GM21786 (cell line): ENCODE data around the gene SPAG6.

ENCODE experiments used
- ATAC-seq: cut with Tn5 transposase; IDR thresholded peaks from one replicate; pipeline ENCODE4 v1.9.1; 2021; ENCODE audit not compliant: unreplicated experiment

SPAG6 gene

GRCh38 chr10:22321924-22322640, 23.2 kb upstream of the SPAG6 start:
- no peak for ATAC-seq

DNA sequence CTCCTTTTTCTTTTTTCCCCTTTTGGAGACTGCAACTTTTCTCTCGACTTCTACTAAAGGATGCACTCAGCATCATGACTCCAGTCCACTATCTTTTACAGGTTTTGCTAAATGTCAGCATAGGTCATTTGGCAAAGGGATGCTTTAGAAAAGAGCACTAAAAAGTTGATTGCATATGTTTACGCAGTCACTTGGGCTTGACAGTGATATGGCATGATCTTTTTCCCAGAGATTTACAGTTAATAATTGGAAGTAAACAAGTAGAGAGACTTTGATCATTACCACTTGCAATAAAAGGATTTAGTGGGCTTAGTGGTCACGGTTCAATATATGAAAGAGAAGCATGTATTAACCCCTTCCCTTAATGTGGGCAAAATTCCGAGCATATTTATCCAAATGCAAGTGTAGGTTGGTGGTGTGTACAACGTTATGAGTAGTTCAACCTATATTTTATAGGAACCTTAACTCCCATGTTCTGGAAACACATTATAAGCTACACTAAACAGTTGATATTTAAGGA, 22.6 kb upstream of the SPAG6 start:
- ATAC-seq, result no peak

- ATAC-seq, result no peak
Observed at GRCh38 chr10:22323538-22324305, 21.6 kb upstream of the SPAG6 start.

DNA sequence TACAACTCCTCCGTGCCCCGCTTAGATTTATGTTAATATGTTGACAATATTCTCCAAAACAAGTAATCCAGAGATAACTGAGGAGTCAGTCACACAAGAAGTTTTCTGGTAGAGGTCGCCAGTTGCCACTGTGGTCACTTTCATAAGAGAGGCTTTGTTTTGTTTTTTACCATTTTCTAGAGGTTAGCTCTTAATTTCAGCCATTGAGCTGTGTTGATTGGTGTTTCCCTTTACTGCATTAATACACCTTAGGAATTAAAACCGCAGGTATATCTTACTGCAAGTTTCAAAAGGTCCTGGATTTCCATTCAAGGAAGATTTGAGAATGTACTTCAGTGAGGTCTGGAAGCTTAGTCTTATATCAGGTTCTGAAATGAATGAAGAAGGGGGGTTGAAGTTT, 20.9 kb upstream of the SPAG6 start:
- ATAC-seq, result no peak

DNA sequence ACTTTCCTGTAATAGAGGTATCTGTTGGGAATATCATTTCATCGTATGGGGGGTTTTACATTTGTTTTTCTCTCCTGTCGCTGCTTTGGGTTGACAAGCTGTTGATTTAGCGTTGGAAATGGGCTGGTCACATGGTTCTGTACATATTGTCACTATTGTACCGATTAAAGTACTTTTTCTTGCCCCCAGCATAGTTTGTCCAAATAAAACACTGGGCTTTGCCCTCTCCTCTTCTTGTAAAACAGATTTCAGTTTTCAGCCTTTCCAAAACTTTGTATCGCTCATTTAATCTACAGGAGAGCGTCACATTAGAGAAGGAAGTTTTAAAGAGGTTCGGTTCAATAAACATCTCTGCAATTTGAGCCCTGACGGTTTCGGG, 20.4 kb upstream of the SPAG6 start:
- ATAC-seq, result no peak

DNA sequence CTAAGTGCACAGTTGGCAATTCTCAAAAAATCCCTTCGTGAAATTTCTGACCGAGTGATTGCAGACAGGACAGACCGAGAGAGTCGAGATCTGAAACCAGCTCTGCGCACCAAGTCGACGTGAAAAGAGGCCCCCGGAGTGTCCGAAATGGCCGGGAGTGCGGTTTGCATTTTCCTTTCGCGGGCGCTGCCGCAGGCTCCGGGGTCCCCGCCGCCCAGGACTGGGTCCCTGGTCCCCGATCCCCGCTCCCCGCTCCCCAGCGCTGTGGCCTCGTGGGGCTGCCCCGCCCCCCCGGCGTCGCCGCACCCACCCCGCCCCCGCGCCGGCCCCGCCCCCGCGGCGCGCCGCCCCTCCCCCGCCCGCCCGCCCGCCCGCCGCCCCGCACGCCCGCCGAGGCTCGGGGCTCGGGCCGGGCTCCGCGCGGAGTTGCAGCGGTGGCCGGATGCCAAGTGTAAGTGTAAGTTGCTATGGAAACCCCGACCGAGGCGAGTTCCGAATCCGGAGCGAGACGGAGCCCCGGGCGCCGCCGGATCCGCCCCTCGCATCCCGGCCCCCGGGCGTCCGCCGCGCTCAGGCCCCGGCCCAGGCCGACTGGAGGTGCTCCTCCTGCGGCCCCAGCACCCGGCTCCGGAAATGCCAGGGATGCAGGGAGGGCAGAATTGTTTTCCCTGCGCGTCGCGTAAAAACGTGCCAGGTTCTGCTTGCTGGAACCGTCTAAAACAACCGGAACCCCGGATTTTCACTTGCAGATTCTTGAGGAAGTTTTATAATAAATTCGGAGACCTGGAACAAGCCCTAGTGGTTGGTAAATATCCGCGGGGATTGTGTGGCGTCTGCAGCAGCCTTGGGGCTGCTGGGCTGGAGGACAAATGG, 19.8 kb upstream of the SPAG6 start:
- ATAC-seq, result peak; percentile 49

DNA sequence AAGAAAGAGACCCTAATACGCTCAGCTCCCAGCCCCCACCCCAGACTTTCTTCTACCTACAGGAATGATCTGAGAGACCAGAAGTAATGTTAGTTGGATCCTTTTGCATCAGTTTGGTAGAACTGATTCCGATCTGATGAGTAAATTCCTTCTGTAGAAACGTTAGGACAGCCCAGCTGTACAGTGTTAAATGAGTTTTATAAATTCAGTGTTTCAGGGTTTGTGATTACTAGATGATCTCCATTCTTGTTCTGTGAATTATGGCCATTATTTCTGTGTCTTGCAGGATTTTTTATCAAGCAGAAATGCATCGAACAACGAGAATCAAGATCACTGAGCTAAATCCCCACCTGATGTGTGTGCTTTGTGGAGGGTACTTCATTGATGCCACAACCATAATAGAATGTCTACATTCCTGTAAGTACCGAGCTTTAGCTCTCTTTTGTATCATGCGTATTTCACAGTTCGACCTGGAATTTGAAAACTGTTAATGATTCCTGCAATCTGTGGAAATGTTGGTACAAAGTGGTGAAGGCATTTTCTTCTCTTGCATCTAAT, 19.1 kb upstream of the SPAG6 start:
- ATAC-seq, result no peak

DNA sequence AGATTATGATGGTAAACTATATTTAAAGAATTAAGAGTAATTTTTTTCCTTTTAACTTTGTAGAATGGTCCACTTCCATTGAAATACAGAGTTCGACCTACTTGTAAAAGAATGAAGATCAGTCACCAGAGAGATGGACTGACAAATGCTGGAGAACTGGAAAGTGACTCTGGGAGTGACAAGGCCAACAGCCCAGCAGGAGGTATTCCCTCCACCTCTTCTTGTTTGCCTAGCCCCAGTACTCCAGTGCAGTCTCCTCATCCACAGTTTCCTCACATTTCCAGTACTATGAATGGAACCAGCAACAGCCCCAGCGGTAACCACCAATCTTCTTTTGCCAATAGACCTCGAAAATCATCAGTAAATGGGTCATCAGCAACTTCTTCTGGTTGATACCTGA, 16.1 kb upstream of the SPAG6 start:
- no peak for ATAC-seq

- ATAC-seq, result no peak
Observed at GRCh38 chr10:22332116-22332692, 13.1 kb upstream of the SPAG6 start.

- no peak for ATAC-seq
Observed at GRCh38 chr10:22333167-22333974, 11.9 kb upstream of the SPAG6 start.

GRCh38 chr10:22333975-22334282, 11.4 kb upstream of the SPAG6 start:
- no peak for ATAC-seq

GRCh38 chr10:22334414-22335172, 10.7 kb upstream of the SPAG6 start:
- no peak for ATAC-seq

GRCh38 chr10:22335173-22335933, 9.9 kb upstream of the SPAG6 start:
- no peak for ATAC-seq

DNA sequence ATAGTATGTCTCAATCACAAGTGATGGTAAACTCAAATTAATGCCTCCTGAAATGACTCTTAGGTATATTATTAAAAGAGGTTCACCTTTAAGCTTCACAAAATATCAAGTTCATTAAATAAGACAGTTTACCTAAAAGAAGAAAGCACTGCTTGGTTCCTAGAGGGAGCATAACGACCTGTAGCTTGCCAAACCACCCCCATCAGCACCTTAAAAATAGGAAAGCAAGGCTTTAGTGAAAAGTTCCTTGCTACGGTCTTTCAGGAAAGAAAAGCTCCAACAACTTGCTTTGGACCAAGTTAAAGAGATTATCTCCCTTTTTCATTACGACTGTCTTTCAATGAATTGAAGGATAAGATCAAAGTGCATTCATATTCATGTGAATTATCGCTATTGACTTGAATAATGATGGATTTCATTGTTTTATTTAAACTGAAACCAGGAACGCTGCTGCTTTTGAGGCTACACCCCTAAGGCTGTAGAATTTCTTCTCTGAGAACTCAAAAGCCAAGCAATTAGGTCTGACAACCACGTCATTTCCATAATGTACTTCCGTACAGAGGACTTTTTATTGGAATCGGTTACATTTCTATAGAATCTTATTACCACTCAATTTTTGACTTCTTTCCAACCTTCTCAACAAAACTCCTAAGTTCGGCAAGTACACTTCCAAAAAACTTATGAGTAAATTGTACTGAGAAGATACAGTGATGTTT, 7.0 kb upstream of the SPAG6 start:
- ATAC-seq, result no peak

DNA sequence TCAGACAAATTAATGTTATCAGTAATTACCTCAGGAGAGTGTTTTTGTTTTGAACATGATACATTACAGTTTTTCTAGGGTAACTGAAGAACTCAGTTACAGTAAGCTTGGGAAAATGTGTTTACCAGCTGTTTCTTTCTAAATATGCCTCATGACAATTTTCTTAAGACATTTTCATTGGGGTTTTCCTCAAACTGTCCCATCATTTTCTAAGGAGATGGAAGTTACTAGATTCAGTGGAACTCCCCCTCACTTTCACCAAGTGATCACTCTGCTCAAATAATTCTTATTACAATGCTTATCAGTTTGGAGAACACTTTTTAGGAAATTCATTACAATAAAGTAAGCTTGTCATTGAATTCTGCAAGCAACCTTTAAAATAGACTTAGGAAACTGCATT, 6.4 kb upstream of the SPAG6 start:
- ATAC-seq, result no peak

- ATAC-seq, result no peak
Observed at GRCh38 chr10:22339761-22340328, 5.5 kb upstream of the SPAG6 start.

DNA sequence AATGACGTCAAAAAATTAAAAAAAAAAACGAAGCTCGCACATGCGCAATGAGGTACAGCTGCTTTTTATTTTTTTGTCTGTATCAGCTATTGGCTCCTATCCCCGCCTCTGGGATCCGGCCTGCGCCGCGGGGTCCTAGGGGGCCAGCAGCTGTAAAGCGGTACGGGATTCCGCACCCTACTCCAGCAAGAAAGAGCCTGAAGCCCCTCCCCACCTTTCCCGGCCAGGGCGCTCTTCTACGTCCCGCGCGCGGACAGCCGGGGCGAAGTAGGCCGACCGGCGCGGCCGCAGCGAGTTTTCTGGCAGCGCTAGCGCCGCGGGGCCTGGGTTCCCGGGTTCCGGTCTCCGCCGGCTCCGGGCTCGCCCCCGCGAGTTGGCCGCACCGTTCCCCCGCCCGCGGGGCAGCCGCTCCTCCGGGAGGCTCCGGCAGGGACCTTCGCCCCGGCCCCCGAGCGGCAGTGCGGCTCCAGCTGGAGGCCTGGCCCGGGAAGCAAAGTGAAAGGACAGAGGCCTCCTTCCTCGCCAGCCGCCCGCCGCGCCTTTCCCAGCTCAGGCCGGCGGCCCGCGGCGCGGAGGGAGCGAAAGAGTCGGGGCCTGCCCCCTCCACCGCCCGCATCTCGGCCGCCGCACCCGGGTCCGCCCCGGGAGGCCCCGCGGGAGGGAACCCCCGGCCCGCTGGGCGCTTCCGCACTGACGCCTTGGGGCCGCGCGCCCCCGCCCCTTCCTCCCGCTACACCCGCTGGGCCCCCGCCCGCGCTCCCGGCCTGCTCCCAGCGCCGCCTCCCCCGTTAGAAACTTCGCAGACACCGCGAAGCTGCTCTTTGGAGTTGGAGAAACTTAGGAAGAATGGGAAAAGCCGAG, 4.7 kb upstream of the SPAG6 start:
- peak; percentile 38 for ATAC-seq
